Esophagus squamous epithelium (tissue), 5 donors: Measurements from ENCODE around the gene C19orf44. TPM values are rescaled to one million over a fixed set of nuclear protein-coding genes. Genes with fewer than 3 reads are reported as not detected.

Source experiments
- DNase-seq: peaks from one replicate; lab custom pipeline; 2025; lab: John Stamatoyannopoulos, UW
- H3K27ac ChIP-seq, 4 donors: fragments of 200-600 bp; sonication (generic); one replicate each; pipeline ENCODE4 v1.5.1; 2016 to 2019; ENCODE audit warnings: mild to moderate bottlenecking in 1 of 4
- H3K27me3 ChIP-seq, 4 donors: fragments of 200-600 bp; sonication (generic); 1 replicate in 3 of 4; 2 replicates in 1 of 4; pipeline versions ENCODE4 v1.5.1 to v1.6.0; 2017 to 2021; ENCODE audit warnings: antibody characterized with exemption in 1 of 4
- H3K36me3 ChIP-seq, 3 donors: fragments of 200-600 bp; sonication (generic); one replicate each; pipeline ENCODE4 v1.5.1; 2016 to 2019
- H3K4me1 ChIP-seq, 3 donors: fragments of 200-600 bp; sonication (generic); one replicate each; pipeline ENCODE4 v1.5.1; 2017 to 2019
- H3K4me3 ChIP-seq, 4 donors: fragments of 200-600 bp; sonication (generic); 1 replicate in 3 of 4; 2 replicates in 1 of 4; pipeline ENCODE4 v1.5.1; 2016 to 2019; ENCODE audit warnings: mild to moderate bottlenecking in 2 of 4, moderate library complexity in 1 of 4
- H3K9me3 ChIP-seq, 3 donors: fragments of 200-600 bp; sonication (generic); one replicate each; pipeline ENCODE4 v1.5.1; 2016 to 2019
- CTCF ChIP-seq, 6 experiments: fragments of 450-650 bp in 4 of 6; fragments of 200-600 bp in 2 of 6; sonication (generic) in 2 of 6; IDR thresholded peaks; one replicate each; pipeline ENCODE4 v1.5.1; 2016 to 2019; ENCODE audit warnings: antibody characterized with exemption in 6 of 6, mild to moderate bottlenecking in 4 of 6, moderate library complexity in 4 of 6
- POLR2A ChIP-seq, 4 donors: fragments of 450-650 bp; IDR thresholded peaks; one replicate each; pipeline ENCODE4 v1.6.1; 2017; ENCODE audit warnings: antibody characterized with exemption in 4 of 4, mild to moderate bottlenecking in 4 of 4, moderate library complexity in 3 of 4
- WGBS, 2 donors: methylation state at CpG; one replicate each; pipeline ENCODE4 v1.1.5; 2018; 5-methylcytosine and 5-hydroxymethylcytosine counted together
- intact Hi-C: fragments of 100-400 bp; cut with DNase I; formaldehyde crosslinking; loops from one replicate; pipeline ENCODE4 v1.15.0; 2022
- total RNA-seq, 4 donors: library from RNA; depleted of rRNA; stranded (reverse); fragments of >200 nt; gene quantifications; one replicate each; pipeline ENCODE4 v1.1.0, GENCODE V29; 2016
- donor health status: DM: yes; HTN: yes; CAD: no.

Gene C19orf44
- total RNA-seq, 4 donors from 2014 or later: 2.5 to 10.0 (median 4.2) TPM

GRCh38 chr19:16454351-16454918 lies 41.8 kb upstream of the C19orf44 start:
- Histone ChIP-seq H3K36me3 (no peaks in the 10 kb centered on the region), H3K27me3 (no peaks in the 10 kb centered on the region), H3K4me3 (no peak overlapping the region), H3K27ac (peak overlapping the region in 2 of 4 donors; percentile 46), H3K4me1 (peaks cover 21 to 58% (median 27%) of the 10 kb centered on the region in 3 donors), H3K9me3 (no peaks in the 10 kb centered on the region)
- WGBS, 2 donors: 78 to 80% methylated on average over 8 to 10 of the region's 10 CpGs
- TF ChIP-seq CTCF (IDR thresholded peaks at IDR 0.05) (no peak), POLR2A (IDR thresholded peaks at IDR 0.05) (no peak)
- intact Hi-C loops: no loop called here
- no peak for DNase-seq

GRCh38 chr19:16455489-16455888 lies 40.7 kb upstream of the C19orf44 start:
- Histone ChIP-seq H3K9me3 (no peaks in the 10 kb centered on the region), H3K27me3 (no peaks in the 10 kb centered on the region), H3K4me3 (no peak overlapping the region), H3K36me3 (no peaks in the 10 kb centered on the region), H3K4me1 (peaks cover 21 to 62% (median 27%) of the 10 kb centered on the region in 3 donors), H3K27ac (no peak overlapping the region)
- 90 to 92% methylated on average over 4 to 5 of the region's 5 CpGs for WGBS, 2 donors
- TF ChIP-seq POLR2A (IDR thresholded peaks at IDR 0.05) (no peak), CTCF (IDR thresholded peaks at IDR 0.05) (no peak)
- no peak for DNase-seq
- intact Hi-C loops: no loop called here

- Histone ChIP-seq H3K36me3 (no peaks in the 10 kb centered on the region), H3K27me3 (no peaks in the 10 kb centered on the region), H3K9me3 (no peaks in the 10 kb centered on the region), H3K4me3 (peak overlapping the region in 1 of 4 donors; percentile 38), H3K4me1 (peaks cover 21 to 68% (median 27%) of the 10 kb centered on the region in 3 donors), H3K27ac (peak overlapping the region in 3 of 4 donors; percentile 41 to 77 (median 63))
- intact Hi-C loops: no loop called here
- 42% methylated on average over 11 of the region's 11 CpGs for WGBS, 2 donors
- DNase-seq: no peak
- TF ChIP-seq CTCF (IDR thresholded peaks at IDR 0.05): no peak
- TF ChIP-seq POLR2A (IDR thresholded peaks at IDR 0.05): no peak
These were observed 39.5 kb upstream of the C19orf44 start for GRCh38 chr19:16456652-16457194.

- no peak for TF ChIP-seq POLR2A (IDR thresholded peaks at IDR 0.05)
- TF ChIP-seq CTCF (IDR thresholded peaks at IDR 0.05): no peak
- H3K4me3 ChIP-seq: peak overlapping the region in 1 of 4 donors; percentile 38
- no peaks in the 10 kb centered on the region for H3K27me3 ChIP-seq
- 15 to 20% methylated on average over 6 to 8 of the region's 16 CpGs for WGBS, 2 donors
- intact Hi-C loops: no loop called here
- H3K9me3 ChIP-seq: no peaks in the 10 kb centered on the region
- H3K27ac ChIP-seq: peak overlapping the region; percentile 17 to 77 (median 52)
- peaks cover 21 to 74% (median 27%) of the 10 kb centered on the region in 3 donors for H3K4me1 ChIP-seq
- H3K36me3 ChIP-seq: no peaks in the 10 kb centered on the region
- no peak for DNase-seq
These were observed 38.8 kb upstream of the C19orf44 start for GRCh38 chr19:16457195-16457953.

- DNase-seq: no peak
- intact Hi-C loops: no loop called here
- Histone ChIP-seq H3K27me3 (no peaks in the 10 kb centered on the region), H3K27ac (peak overlapping the region; percentile 17 to 77 (median 52)), H3K4me1 (peaks cover 25 to 80% (median 29%) of the 10 kb centered on the region in 3 donors), H3K36me3 (no peaks in the 10 kb centered on the region), H3K9me3 (no peaks in the 10 kb centered on the region), H3K4me3 (peak overlapping the region in 1 of 4 donors; percentile 38)
- WGBS, 2 donors: 38% methylated on average over 7 of the region's 8 CpGs; no CpG with 5 or more reads in 1 of the 2 donors
- TF ChIP-seq CTCF (IDR thresholded peaks at IDR 0.05) (no peak), POLR2A (IDR thresholded peaks at IDR 0.05) (no peak)
These were observed 38.3 kb upstream of the C19orf44 start for GRCh38 chr19:16457954-16458331.
